ENCODE measurements around the gene RNF113B. TPM values are rescaled to one million over a fixed set of nuclear protein-coding genes. Genes with fewer than 3 reads are reported as not detected.

Gene RNF113B
- total and polyA plus RNA-seq, 2 of the 13 experiments (the other 11 are each of a cell fraction or from before 2014, with no cell fraction given): not detected

GRCh38 chr13:98143601-98144026 is 33.5 kb downstream of the RNF113B start (continued):
- TF ChIP-seq ZNF501 (CRISPR knock-in tag; IDR thresholded peaks at IDR 0.05) (no peak), THAP11 (CRISPR knock-in tag; IDR thresholded peaks at IDR 0.05) (no peak), UBTF (CRISPR knock-in tag; IDR thresholded peaks at IDR 0.05) (peak; percentile 52; the same call in 1 of the 2 replicates), GABPA (IDR thresholded peaks at IDR 0.05; ENCODE audit: low read depth, low read length) (no peak), GABPA (CRISPR knock-in tag; IDR thresholded peaks at IDR 0.05; ENCODE audit: low read depth) (no peak), TERF1 (CRISPR knock-in tag; IDR thresholded peaks at IDR 0.05) (no peak), ZNF709 (CRISPR knock-in tag; IDR thresholded peaks at IDR 0.05) (no peak), SATB2 (CRISPR knock-in tag; IDR thresholded peaks at IDR 0.05) (no peak), HHEX (CRISPR knock-in tag; IDR thresholded peaks at IDR 0.05) (no peak), ZNF777 (CRISPR knock-in tag; IDR thresholded peaks at IDR 0.05) (0 out of 2 replicates have a peak, but pooled peaks have one; percentile 27), NPAS2 (CRISPR knock-in tag; IDR thresholded peaks at IDR 0.05; ENCODE audit: borderline replicate concordance) (no peak), E2F2 (CRISPR knock-in tag; IDR thresholded peaks at IDR 0.05; ENCODE audit: borderline replicate concordance) (no peak), ZMAT3 (CRISPR knock-in tag; conservative IDR thresholded peaks at IDR 0.05) (0 out of 2 replicates have a peak, but pooled peaks have one; percentile 8), ZSCAN30 (CRISPR knock-in tag; IDR thresholded peaks at IDR 0.05) (no peak), HNF4A (CRISPR knock-in tag; IDR thresholded peaks at IDR 0.05) (no peak), TAF15 (IDR thresholded peaks at IDR 0.05; ENCODE audit: low read depth, low read length, poor library complexity, severe bottlenecking) (peak; percentile 15), ZNF879 (CRISPR knock-in tag; IDR thresholded peaks at IDR 0.05) (no peak)
- TF ChIP-seq, protein P1, sequence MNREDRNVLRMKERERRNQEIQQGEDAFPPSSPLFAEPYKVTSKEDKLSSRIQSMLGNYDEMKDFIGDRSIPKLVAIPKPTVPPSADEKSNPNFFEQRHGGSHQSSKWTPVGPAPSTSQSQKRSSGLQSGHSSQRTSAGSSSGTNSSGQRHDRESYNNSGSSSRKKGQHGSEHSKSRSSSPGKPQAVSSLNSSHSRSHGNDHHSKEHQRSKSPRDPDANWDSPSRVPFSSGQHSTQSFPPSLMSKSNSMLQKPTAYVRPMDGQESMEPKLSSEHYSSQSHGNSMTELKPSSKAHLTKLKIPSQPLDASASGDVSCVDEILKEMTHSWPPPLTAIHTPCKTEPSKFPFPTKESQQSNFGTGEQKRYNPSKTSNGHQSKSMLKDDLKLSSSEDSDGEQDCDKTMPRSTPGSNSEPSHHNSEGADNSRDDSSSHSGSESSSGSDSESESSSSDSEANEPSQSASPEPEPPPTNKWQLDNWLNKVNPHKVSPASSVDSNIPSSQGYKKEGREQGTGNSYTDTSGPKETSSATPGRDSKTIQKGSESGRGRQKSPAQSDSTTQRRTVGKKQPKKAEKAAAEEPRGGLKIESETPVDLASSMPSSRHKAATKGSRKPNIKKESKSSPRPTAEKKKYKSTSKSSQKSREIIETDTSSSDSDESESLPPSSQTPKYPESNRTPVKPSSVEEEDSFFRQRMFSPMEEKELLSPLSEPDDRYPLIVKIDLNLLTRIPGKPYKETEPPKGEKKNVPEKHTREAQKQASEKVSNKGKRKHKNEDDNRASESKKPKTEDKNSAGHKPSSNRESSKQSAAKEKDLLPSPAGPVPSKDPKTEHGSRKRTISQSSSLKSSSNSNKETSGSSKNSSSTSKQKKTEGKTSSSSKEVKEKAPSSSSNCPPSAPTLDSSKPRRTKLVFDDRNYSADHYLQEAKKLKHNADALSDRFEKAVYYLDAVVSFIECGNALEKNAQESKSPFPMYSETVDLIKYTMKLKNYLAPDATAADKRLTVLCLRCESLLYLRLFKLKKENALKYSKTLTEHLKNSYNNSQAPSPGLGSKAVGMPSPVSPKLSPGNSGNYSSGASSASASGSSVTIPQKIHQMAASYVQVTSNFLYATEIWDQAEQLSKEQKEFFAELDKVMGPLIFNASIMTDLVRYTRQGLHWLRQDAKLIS (CRISPR knock-in tag; IDR thresholded peaks at IDR 0.05): no peak
